HL-60 (cell line): ENCODE results near the gene NNT.

Experiments used
- GABPA ChIP-seq: IDR thresholded peaks from 2 replicates; pipeline ENCODE4 v1.6.1; 2012; ENCODE audit warnings: low read depth
- POLR2AphosphoS5 ChIP-seq: IDR thresholded peaks from 2 replicates; pipeline ENCODE4 v1.6.1; 2012; ENCODE audit warnings: low read depth
- SPI1 ChIP-seq: IDR thresholded peaks from 2 replicates; pipeline ENCODE4 v1.6.1; 2012; ENCODE audit warnings: low read depth, mild to moderate bottlenecking, borderline replicate concordance
- TF ChIP-seq, protein P1 (sequence below): IDR thresholded peaks from one replicate; pipeline ENCODE4 v1.5.1; 2011; ENCODE audit warnings: low read length, control low read depth, inconsistent platforms; ENCODE audit not compliant: insufficient read depth

DNA sequence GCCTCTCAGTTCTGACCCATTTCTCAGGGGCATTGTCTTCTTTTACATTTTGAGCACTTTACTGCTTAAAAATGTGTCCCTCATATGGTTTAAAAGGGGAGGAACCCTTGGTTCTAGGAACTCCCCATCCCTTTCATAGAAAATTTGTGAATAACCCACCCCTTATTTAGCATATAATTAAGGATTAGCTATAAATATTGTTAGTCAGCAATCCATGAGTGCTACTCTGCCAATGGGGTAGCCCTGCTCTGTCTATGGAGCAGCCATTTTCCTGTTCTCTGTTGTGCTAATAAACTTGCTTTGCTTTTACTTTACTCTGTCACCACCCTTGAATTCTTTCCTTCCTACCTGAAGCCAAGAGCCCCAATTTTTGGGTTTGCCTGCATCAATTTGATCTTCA is 12.3 kb upstream of the NNT start:
- TF ChIP-seq, protein P1, sequence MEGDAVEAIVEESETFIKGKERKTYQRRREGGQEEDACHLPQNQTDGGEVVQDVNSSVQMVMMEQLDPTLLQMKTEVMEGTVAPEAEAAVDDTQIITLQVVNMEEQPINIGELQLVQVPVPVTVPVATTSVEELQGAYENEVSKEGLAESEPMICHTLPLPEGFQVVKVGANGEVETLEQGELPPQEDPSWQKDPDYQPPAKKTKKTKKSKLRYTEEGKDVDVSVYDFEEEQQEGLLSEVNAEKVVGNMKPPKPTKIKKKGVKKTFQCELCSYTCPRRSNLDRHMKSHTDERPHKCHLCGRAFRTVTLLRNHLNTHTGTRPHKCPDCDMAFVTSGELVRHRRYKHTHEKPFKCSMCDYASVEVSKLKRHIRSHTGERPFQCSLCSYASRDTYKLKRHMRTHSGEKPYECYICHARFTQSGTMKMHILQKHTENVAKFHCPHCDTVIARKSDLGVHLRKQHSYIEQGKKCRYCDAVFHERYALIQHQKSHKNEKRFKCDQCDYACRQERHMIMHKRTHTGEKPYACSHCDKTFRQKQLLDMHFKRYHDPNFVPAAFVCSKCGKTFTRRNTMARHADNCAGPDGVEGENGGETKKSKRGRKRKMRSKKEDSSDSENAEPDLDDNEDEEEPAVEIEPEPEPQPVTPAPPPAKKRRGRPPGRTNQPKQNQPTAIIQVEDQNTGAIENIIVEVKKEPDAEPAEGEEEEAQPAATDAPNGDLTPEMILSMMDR: no peak
- TF ChIP-seq GABPA (no peak), POLR2AphosphoS5 (no peak), SPI1 (no peak)
